Lung microvascular endothelial cell (primary cell): ENCODE measurements around the gene CPA2. TPM values are rescaled to one million over a fixed set of nuclear protein-coding genes. Genes with fewer than 3 reads are reported as not detected.

Experiments used
- DNase-seq, 2 donors: peaks; one replicate each; pipeline versions ENCODE4 v3.0.0 to v3.0.0-alpha.2; 2010; ENCODE audit warnings: low read depth in 2 of 2
- total RNA-seq: library from RNA; depleted of rRNA; stranded (reverse); fragments of >200 nt; gene quantifications from 2 replicates; pipeline ENCODE4 v1.2.1, GENCODE V29; 2014

CPA2 gene
- total RNA-seq, 1 donor from 2014 or later = not detected

DNA sequence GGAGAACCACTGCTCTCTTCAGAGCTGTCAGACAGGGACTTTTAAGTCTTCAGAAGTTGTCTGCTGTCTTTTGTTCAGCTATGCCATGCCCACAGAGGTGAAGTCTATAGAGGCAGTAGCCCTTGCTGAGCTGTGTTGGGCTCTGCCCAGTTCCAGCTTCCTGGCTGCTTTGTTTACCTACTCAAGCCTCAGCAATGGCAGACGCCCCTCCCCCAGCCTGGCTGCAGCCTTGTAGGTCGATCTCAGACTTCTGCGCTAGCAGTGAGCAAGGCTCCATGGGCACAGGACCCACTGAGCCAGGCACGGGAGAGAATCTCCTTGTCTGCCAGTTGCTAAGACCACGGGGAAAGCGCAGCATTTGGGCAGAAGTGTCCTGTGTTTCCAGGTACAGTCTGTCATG lies 12.1 kb upstream of the CPA2 start:
- DNase-seq = no peak

DNA sequence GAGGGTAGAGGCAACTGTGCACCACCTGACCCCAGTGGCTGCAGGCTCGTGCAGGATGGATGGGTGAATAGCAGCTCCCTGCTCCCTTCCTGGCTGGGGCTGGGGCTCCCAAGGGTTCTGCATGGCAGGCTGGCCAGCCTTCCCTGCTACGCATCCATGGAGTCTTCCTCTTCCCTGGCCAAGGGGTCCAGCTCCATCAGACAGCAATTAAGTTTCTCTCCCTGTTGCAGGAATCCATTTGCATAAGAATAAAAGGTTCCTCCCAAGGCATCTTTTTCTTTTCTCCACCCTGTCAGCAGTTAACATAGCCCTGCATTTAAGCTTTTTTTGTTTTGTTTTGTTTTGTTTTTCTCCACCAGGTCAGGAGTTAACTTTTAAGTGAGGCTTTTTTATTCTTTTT lies 10.0 kb upstream of the CPA2 start:
- no peak for DNase-seq

DNA sequence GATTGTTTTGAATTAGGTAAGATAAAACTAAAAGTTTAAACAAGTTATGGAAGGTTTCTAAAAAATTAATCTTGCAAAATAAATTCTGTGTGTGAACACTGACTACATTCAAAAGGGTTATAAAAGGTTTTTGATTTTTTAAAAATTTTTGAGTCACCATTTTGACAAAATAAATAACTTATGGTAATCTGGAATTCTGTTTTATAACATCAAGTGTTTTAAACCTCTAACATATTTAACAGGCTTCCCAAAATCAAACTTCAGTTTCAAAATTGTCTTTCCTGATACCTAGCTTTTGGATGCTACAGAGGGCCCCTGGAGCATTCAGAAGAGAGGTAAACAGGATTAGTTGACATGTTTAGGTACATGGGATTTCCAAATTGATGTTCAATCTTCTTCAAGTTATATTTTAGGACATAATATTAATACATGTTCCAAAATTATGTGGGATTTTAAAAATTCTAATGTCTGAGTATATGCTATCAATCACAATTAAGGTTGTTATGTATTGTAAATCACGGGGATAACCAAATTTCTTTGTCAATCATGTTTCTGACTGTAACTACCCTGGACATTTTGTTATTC lies 8.1 kb upstream of the CPA2 start:
- DNase-seq = no peak

DNA sequence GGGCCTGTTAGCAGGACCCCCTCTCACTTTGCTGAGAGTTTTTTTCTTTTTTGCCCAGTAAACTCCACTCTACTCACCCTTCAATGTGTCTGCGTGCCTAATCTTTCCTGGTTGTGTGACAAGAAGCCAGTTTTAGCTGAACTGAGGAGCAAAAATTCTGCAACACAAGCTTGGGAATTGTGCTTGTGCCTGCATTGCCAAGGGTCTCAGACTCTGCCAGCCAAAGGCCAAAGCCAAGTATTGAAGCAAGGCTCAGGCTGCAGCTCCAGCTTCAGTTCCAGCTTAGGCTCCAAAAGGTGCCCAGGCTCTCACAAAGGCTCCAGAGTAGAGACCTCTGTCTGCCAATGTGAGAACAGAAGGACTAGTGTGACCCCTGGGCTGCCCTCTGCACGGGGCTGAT lies 4.2 kb upstream of the CPA2 start:
- DNase-seq = no peak

DNA sequence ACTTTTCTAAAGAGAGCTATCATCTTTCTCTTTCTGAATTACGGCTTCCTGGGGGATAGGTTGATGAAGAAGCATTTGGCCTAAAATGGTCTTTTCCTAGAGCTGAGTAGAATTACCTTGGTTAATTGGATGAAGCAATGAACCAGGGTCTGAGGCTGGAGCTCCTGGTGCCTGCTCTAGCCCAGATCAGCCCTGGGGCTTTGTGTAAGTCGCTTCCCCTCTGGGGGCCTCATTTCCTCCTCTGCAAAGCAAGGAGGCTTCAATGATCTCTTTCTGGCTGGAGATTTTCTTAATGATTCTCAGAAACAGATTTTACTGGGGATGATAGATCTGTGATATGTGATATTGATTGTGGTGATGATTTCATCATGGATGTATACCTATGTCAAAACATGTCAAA lies 3.5 kb upstream of the CPA2 start:
- DNase-seq = no peak

DNA sequence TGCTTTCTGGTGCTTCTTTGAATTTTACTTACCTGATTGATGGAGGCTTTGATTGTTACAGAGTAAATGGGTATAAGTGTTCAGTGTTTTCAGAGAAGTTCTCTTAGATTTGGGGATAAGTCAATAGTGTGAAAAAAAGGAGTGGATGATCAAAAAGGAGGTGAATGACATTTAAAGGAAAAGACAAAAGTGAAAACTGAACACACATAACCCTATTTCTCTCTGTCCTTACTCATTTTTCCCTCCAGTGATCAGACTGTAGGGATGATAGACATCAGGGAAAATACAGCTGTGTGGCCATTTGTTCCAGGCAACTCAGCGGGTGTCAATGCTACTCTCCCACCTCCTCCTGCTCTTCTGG lies 278 bp downstream of the CPA2 start:
- no peak for DNase-seq

DNA sequence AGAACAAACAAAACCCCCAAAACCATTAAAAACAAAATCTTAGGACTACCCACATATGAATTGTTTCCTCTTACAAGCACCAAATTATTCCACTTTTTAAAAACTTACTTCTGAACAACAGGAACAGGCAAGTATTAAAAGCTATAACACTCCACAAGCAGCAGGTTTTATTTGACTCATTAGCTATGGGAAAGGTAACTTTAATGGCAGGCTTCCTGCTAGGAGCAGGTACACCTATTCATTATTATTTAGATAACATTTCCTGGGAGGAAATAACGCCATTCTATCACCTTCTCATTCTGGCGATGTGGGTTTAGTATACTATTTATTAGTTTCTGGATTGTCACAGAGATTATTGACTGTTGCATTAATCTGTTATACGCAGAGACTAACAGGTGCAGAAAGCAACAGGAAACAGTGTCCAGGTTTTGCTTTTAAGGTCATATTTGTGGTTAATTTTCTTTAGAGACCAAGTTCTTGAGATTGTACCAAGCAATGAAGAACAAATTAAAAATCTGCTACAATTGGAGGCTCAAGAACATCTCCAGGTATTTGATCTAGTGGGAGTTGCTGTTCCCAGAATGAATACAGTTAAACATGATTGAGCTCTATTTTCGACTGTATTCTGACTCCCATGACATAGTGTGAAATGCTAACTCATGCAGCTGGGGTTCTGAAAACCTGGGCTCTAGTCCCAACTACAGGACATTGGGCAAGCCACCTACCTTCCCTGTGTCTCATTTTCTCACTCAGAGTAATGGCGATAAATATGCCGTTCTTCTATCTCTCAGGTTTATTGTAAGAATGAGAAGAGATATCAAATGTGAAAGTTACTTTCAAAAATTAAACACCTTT lies 2.0 kb downstream of the CPA2 start:
- DNase-seq = no peak

DNA sequence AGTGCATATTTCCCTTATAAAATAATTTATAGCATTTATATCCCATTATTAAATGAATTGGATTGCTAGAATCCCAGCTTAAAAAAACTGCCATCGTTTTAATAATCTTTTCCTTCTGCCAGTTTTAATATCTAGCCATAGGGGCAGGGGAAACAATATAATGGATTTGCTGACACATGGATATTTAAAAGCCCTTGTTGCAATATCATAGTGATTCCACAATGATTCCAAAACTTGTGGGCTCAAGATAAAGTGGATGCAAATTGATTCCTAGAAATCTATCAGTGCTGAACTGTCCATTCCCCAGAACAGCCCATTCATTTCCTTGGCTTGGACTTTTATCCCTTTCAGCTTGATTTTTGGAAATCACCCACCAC lies 2.6 kb downstream of the CPA2 start:
- no peak for DNase-seq

DNA sequence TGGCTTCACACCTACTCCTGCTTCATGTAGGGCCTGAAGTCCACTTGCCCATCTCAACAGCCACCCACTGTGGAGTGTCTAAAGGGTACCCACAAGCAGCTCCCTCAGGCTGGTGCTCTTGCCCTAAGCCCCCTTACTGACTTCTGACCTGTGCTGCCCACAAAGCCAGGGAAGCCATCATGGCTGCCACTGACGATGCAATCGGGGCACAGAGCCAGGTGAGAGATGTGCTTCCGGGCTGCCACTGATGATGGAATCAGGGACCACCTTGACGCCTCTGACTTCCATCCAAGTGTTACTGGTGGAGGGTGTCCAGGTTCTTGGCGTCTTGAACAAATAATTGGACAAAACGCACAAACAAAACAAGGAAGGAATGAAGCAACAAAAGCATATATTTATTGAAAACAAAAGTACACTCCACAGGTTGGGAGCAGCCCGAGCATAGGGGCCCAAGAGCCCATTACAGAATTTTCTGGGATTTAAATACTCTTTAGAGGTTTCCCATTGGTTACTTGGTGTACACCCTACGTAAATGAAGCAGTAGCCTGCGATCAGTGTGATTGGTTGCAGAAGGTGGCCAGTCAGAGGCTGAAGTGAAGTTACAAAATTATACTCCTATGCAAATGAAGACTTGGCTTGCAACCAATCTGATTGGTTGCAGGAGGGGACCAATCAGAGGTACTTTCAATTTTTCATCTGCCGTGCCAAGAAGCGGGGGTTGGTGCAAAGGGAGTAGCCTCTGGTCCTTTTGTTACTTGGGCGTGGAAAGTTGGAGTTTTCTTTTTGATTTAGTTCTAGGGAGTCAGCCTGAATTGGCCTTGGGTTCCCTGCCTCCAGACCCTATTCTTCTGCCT lies 4.5 kb downstream of the CPA2 start:
- no peak for DNase-seq

DNA sequence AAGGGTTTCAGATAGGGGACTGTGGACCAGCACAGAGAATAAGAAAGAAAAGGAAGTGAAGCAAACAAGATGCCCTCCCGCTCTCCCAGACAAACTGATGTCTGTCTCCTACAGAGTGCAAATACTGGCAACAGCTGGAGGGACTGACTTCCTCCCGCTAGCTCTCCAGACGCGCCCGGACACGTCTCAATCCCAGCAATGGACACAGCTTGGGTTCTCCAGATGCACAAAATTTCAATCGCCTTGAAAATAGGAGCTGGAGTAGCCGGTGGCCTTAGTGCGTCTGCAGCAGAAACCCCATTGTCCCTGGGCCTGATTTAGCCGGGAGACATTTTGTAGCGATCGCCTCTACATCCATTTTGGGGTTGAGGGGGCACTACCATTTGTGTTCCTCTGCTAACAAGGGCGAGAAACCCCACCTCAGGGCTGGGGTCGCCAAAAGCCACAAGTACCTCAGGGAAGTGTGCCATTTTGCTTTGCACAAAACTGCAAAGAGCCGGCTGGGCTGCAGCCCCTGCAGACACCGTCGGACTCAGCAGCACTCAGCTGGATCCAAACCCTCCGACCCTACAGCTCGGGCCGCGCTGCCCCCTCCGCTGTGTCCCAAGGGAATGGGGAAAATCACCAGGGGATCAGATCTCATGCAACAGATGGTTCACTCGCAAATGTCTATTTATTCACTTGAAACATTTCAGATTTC lies 5.9 kb downstream of the CPA2 start:
- no peak for DNase-seq

DNA sequence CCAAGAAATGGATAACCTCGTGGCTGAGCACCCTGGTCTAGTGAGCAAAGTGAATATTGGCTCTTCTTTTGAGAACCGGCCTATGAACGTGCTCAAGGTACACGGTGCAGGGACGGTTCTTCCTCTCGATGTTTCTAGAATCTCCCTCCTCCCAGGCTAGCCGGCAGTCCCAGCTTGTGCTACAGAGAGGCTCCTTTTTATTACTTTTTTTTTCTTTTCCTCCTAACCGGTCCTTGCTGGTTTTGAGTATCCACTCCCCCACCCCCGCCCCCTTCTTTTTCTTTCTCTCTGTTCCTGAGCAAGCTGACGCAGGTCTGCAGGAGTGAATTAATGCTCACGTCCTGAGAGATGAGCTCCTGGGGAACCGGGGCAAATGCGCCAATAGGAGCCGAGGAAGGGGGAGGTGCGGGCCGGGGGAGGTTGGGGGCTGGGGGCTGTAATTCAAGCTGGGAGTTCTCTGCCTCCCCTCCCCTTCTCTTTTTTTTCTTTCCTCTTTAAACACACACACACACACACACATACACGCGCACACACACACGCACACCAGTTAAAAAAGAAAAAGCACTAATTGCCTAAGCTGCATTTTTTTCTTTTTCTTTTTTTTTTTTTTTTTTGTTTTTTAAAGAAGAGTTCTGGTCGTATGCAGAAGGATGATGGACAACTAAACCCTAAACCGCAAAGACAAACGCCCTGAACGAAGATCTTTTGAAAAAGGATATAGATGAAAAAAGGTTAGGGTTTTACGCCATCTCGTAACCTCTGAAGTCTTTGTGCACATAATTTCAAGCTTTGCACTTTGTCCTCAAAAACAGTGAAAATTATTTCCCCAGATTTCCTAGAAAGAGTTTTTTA lies 6.6 kb downstream of the CPA2 start:
- no peak for DNase-seq

DNA sequence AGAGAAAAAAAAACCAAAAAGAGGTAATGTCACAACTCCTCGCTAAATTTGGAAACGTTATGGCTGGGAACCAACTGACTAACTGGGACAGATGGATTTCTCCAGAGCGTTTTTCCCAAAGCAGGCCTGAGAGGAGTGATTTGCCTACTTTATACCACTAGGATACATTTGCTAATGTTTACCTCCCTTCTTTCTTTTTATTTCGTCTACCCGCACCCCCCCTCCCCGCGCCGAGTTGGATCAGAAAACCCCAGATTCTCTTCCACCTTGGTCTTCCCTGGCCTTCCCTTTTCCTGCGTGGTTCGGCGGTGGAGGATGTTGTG lies 7.2 kb downstream of the CPA2 start:
- no peak for DNase-seq

DNA sequence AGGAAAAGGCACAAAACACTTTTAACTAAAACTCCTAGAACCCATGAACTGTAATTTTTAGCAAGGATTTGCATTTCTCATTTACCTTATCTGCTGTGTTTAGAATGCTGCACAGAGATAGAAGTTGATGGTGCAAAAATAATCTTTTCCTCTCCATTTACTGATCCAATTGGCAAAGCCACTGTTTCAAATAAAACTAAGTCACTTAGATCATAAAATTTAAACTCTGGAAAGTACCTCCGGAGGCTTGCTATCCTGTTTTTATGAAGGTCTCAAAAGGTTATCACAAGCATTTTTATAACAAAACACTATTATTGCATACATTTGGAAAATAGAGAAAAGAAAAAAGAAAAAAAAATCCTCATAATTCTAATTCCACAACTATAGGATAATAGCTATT lies 7.6 kb downstream of the CPA2 start:
- peak in 1 of 2 donors; percentile 54 for DNase-seq

DNA sequence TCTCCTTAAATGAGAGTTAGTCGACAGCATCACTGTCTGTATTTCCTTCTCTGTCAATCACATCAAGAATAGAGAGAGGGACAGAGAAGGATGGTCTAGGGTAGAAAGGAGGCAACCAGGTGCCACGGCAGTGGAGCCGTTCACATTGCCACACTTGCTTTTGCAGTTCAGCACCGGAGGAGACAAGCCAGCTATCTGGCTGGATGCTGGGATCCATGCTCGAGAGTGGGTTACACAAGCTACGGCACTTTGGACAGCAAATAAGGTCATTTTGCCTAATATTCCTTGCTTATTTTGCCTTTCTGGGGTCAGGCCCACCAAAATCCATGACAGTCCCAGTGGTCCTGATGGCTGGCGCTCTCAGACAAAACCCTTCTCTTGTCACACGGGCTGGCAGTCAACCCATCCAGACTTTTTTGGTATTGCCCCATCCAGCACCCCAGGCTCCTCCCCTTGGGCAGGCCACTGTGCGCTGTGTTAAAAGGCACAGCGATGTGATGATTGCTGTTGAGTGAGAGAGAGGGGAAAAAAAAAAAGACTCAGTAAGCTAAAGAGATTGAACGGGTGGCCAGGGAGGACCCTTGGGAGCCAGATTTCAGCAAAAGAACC lies 8.4 kb downstream of the CPA2 start:
- no peak for DNase-seq

DNA sequence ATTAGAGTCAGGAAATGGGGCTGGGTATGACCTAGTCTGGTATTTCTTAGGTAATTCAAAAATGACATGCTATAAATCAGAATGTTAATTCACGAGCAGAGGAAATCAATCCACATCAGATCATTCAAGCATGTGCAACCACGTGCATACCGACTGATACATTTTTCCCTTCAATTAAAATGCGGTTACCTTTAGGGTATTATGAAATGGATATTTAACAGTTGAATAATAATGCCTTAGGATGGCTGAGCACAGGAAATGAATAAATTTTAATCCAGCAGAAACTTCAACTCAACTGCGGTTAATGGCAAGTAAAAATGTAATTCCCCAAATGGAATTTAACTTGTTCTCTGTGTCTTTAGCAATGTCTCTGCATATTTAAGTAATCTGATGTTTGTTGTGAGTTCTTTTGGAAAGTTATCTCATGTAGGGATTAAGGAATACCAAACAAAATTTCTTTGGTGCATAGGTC lies 9.2 kb downstream of the CPA2 start:
- DNase-seq = no peak

DNA sequence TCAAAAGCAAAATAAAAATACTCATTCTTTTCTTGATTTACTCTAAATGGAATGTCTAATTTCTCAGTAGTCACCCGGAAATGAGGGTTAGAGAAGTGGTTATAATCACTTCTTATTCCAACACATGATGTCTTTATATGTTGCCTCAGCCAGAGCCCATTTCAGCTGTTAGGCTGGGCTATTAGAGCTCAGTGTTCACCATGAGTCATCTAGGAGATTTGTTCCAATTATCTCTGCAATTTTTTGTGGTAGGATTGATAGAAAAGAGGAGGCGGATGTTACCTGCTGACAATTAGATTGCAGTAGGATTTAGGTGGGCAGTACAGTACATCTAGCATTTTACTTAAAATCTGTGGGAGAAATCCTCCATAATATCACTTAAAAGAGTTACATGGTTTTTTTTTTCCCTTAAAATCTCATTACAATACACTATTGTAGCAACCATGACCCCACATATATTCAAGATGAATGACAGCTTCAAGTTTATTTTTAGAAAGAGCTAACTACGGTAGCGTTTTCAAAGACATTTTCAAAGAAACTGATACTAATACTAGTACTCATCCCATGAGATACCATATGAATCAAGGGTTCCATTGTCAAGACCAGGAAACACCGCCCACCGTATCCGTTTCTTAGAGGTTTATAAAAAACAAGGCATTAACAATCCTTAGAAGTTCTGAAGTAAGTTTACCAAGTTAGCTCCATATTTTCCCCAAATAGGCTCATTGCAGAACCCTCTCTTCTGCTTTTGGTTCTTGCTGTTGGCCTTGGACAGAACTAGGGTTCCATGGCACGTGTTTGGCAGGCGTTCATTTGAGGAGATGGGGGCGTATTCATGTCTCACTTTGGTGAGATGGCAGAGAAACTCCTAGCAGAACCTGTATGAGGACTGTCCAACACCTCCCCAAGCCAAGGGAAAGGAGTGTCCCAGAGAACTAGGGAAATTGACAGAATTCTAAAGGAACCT lies 10.4 kb downstream of the CPA2 start:
- peak in 1 of 2 donors; percentile 19 for DNase-seq

DNA sequence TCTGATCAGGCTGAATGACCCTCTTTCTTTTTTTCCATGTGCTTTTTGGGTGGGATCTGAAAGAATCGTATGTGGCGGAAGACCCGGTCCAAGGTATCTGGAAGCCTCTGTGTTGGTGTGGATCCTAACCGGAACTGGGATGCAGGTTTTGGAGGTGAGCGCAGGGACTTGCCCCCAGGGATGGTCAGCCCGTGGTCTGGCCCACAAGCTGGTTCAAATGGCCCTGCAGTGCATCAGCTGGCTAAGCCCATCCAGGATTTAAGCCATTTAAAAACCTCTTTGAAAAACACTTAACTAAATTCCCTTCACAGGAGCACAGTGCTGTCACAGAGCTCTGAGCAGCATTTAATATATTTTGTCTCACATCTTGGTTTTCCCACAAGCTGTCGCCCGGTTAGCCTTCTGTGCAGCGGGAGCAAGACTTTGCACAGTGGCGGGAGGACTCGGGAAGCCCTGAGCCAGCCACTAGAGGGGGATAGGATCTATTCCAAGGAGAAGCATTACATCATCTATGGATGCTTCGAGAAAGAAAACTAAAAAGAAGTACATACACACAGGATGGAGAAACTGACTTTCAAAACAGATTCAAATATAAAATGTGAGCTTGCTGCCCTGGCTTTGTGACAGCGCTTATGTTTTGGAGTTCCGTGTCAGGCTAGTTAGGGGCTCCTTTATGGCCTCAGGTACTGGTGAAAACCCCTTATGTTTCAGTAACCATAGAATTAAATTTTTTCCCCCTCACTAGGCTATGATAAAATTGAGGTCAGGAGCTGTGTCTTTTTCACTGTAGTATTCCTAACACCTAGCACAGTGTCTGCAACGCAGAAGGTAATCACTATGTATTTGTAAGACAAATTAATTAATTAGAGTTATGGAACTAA lies 11.3 kb downstream of the CPA2 start:
- DNase-seq = peak; percentile 59 to 68

DNA sequence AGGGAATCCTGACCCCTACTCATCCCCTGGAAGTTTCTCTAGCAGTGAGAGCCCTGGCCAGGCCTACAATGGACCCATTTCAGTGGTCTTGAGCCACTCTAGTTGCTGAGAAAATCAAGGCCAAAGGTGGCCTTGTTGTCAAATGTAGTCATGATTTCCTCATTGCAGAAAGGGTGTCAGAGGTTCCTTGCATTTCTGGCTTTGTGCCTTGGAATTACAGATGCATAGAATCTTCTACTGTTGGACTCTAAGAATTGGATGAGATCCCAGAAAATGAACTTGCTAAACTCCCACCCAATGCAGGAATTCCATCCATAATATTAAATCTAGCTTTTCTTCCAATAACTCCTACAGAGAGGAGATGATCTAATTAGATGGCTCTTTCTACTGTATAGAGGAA lies 12.2 kb downstream of the CPA2 start:
- peak in 1 of 2 donors; percentile 68 for DNase-seq
